NCI-H2107 treated with DMSO at 0.1 percent for 48 hours (cell line): ENCODE data around the gene WWC2.
"Not testable (repeated sequence)": the region's sequence is repeated elsewhere in the genome, so short reads cannot be mapped to it uniquely, and the experiment has no call there.

Experiments used
- DNase-seq: peaks from one replicate; lab custom pipeline; 2025; ENCODE audit not compliant: unreplicated experiment; lab: John Stamatoyannopoulos, UW

Gene WWC2

DNA sequence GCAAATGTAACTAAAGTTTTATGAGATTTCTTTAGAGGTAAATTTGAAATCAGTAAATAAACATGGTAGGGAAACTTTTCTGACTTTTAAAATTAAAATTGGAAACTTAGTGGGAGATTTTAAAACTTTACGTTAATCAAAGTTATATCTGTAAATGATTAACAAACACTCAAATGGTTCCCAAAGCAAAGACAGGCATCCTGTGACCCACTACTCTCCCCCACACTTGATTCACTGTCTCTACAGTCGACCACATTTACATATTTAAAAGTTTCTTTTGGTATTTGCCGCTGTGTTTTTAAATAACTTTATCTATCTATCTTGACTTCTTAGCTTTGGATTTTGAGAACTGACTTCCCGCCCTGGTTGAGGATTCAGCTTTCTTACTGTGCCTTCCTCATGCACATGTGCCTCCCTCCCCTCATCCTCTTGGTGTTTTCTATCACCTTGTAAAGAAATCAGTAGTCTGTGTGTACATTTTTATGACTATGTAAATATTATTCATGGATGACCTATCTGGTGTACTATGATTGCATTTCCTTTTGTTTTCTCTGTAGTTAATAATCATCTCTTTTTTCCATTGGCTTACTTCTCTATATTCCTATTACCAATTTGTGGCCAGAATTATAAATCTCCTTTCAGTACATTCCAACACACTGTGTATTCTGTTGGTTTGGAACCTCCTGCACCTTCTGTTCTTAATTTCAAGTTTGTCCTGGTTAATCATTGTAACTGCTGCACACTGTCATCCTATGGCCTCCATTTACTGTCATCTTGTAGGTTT lies 72.6 kb downstream of the WWC2 start:
- no peak for DNase-seq

DNA sequence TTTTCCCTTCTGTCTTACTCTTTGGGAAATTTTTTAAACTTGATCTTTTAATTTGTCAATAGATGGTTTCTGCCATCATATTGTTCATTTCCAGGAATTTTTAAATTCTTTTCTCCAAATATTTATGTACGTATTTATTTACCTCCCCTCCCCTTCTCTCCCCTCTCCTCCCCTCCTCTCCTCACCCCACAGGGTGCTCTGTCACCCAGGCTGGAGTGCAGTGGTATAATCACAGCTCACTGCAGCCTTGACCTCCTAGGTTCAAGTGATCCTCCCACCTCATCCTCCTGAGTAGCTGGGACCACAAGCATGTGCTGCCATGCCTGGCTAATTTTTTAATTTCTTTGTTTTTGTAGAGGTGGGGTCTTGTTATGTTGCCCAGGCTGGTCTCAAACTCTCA lies 73.8 kb downstream of the WWC2 start:
- DNase-seq: no peak

DNA sequence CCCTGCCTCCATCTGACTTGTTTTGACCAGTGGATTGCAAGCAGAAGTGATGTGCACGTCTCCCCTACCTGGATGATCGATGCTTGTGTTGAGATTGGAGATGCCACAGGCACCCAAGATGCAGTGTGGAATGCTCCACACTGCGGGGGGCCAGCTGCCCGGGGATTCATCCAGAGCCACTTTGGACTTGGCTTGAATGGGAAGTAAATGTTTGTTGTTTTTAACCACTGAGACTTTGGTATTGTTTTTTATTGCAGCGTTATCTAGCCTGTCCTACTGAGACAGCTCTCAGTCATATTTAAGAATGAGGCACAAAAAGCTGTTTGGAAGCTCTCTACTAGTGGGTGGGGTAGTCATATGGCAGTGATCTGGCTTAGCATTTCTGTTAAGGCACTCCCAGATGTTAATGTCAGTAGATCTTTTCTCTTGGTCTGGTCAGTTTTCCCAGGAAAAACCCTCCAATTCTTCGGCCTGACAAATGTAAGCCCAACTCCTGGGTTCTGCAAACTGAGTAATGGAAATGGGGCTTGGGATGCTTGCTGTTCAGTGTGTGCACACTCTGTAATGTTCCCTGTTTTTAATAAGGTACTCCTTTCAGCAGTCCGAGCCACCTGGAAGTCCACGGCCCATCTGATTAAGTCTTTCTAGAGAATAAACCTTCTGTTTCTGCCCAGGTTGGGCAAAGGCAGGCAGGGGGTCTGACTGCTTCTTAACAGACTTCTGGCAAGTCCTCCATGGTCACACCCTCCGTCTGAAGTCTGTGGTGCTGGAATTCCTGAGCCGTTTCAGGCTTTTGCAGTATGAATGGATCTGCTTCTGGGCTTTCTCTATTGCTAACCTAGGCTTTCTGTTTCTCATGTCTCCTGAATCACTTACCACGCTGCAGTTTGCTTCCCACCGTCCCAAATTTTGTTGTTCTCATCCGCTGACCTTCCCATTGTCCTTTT lies 74.8 kb downstream of the WWC2 start:
- DNase-seq: no peak

DNA sequence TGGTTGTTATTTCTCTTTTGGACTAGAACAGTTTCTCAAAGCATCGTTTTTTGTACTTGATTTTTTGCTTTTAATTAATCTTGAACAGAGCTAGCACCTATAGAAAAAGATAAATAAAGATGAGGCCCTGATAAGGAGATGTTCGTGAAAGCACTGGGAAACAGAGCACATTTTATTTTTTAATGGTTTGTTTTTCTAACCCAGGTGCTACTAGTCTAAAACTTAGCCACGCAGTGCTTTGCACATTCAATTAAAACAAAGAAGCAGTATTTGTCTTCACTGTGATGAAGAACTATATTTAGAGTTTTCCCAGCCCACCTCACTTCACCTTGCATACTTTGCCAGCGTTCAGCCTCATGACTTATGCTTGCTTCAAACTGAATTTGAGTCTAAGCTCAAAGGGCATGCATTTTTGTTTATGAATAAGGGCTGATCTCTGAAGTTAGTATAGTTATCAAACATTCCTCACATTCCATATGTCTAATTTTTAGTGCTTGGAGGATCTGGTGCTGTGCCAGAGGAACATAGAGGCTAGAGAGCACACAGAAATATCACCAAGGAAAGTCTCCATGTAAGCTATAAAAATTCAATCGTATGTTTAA lies 76.7 kb downstream of the WWC2 start:
- no peak for DNase-seq

DNA sequence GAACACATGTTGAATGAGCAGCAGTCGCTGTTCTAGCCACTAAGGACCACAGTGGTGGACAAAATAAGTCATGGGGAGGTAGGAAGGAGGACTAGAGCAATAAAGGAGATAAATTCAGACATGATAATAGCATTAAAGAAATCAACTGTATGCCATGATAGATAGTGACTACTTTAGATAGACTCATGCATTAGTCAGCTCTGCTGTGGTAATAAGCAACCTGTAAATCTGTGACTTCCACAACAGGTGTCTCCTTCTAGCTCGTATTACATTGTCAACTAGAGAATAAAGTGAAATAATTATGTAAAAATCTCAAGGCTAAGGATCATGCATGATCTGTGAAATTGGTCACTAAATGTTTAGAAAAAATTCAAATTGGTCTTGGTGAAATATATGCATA lies 77.9 kb downstream of the WWC2 start:
- DNase-seq: no peak

DNA sequence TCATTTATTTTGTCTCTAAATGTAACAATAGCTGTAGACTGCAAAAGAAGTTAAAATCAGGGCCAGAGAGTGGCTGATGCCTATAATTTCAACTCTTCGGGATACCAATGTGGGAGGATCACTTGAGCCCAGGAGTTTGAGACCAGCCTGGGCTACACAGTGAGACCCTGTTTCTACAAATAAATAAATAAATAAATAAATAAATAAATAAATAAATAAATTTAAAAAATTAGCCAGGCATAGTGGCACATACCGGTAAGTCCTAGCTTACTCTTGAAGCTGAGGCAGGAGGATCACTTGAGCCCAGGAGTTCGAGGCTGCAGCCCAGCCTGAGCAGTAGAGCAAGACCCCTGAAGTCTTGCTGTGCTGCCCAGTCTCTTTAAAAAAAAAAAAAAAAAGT lies 79.1 kb downstream of the WWC2 start:
- DNase-seq: no peak

DNA sequence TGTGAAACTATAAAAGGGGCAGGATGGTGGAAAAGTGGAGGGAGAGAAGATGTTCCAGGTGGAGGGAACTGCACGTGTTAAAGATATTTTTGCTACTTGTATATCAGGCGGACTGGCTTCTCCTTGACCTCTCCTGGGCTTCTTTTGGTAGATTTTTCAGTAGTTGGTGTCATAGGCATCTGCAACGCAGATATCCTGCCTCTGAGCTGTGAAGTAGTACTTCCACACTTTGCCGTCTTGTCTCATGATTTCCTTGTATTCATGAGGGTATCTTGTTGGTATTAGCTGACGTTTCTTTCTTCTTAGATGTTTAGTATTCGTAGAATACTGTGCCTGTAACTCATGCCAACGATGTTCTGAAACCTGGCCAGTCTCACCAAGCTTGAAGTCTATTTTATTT lies 81.0 kb downstream of the WWC2 start:
- DNase-seq: no peak

DNA sequence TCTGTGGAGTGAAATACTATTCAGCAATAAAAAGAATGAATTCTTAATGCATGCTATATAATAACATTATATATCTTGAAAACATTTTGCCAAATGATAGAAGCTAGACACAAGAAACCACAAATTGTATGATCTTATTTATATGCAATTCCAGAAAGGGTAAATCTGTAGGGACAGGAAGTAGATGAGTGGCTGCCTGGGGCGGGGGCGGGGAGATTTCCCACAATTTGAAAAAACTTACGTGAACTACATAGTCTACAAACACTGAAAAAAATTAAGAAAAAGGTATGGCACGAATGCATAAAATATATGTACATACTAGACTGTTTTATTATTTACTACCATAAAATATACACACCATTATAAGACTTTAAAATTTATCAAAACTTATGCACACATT lies 81.6 kb downstream of the WWC2 start:
- no peak for DNase-seq

DNA sequence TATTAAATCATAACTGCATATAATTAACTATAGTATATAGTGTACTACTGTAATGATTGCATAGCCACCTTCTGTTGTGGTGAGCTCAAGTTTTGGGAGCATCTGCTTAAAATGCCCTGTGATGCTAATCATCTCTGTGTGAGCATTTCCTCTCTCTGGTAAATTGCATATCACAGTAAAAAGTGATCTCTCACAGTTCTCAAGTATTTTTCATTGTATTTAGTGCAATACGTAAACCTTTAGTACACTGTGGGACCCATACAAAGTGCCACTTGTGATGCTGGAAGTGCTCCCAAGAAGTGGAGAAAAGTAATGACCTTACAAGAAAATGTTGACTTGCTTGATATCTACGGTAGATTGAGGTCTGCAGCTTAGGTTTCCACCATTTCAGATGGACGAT lies 82.0 kb downstream of the WWC2 start:
- no peak for DNase-seq

DNA sequence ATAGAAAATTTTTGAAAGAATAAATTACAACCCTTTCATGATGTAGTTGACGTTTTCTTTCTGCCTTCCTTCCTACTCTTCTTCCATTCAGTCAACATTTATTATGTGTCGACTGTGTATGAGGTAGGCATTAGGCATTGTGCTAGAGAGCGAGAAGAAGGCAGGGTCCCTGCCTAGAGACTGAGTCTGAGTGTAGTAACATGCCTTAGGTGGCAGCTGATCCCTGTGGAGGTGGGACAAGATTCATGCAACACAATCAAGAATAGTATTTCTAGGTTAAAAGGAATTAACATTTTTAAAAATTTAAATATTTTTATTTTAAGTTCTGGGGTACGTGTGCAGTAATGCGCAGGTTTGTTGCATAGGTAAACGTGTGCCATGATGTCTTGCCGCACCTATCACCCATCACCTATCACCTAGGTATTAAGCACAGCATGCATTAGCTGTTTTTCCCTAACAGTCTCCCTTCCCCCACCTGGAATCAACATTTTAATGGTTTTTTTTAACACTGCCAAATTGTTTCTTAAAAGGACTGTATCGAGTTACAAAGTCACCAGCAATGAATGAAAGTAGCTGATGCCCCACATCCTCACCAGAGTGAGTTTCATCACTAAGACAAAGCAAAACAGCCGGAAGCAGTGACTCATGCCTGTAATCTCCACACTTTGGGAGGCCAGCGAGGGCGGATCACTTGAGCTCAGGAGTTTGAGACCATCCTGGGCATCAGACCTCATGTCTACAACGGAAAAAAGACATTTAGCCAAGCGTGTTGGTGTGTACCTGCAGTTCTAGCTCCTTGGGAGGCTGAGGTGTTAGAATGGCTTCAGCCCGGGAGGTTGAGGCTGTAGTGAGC lies 84.0 kb downstream of the WWC2 start:
- peak; percentile 65 for DNase-seq

DNA sequence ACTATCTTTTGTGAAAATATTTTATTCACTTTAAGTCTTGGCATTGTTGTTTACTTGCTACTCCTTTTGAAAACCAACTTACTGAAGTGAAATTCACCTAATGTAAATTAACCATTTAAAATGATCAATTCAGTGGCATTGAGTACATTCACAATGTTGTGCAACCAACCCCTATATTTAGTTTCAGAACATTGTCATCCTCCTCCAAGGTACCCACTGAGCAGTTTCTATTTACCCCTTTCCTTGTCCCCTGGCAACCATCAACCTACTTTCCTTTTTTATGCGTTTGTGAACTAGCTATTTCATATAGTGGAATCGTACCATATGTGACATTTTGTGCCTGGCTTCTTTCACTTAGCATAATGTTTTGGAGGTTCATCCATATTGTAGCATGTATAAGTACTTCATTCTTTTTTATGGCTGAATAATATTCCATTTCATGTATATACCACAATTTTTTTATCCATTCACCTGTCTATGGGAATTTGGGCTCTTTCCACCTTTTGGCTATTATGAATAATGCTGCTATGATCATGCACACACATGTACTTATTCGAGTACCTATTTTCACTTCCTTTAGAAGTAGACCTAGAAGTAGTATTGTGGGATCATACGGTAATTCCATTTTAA lies 85.0 kb downstream of the WWC2 start:
- no peak for DNase-seq

DNA sequence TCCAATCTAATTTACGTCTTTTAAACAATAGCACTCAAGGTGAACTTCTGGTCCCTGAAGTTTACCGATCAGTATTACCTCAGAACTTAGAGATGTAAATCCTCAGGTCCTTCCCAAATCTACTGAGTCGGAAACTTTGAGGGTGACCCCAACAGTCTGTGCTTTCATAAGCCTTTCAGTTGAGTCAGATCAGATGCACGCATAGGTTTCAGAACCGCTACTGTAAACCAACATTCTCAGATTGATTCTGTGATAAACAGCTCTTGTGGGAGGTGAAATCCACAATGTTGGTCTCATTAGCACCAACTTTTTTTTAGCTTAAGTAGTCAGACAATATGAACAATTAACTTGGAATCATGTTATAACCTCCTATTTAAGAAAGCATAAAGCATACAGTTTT lies 86.0 kb downstream of the WWC2 start:
- DNase-seq: no peak

DNA sequence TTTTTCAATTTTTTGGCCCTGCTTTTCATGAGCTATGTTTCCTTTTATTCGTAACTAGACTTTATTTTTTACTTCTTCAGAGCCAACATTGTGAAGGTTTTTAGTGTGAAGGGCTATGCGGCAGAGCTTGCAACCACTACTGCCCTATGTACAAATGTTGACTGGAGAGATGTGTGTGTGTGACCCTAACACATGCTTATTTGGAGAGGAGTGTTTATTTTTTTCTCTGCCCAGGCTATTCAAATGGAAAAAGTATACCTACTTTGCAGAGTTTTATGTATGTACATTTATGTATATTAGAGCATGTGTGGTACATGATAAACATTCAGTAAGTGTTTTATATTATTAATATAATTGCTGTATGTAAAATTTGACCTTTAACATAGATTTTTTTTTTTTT lies 86.5 kb downstream of the WWC2 start:
- no peak for DNase-seq

DNA sequence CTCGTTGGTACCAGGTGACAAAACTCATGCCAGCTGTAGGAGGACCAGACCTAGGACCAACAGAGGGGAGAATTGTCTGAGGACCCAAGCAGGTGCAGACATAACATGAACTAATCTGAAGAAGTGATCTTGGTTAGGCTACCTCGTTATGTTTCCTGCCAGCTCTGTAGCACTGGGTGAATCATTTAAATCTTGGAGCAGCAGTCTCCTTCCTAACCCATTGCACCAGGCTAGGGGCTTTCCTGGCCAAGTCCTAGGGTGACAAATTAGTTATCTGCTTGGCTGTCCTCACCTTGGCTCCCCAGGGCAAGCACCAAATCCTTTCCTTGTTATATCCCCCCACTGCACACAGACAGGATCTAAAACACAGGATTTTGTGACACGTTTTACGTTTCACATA lies 87.8 kb downstream of the WWC2 start:
- no peak for DNase-seq

DNA sequence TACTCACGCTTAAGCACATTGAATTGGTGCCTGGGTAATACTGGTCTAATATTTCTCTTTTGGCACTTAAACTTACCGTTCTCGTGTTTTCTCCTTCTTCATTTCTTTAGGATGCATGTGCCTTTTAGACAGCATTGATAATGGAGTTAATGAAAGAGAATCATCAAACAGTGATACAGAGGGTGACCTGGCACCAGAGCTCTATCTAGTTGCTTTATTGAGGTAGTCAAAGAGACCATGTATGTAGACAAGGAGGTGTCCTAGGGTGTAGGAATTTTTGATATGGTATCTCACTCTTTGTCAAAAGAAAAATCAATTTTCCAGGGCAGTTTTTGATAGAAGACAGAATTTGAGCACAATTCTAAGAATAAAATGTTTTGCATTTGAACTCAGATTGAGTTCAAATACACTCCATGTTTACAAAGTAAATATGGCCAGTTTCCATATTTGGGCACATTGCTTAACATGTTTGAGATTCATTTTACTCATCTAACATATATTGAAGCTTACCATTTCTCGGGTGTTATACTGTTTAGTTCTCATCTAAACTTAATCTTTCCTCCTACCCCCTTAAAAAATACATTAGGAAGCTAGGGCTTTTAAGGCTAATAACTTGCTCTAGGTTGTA lies 92.0 kb downstream of the WWC2 start:
- no peak for DNase-seq

DNA sequence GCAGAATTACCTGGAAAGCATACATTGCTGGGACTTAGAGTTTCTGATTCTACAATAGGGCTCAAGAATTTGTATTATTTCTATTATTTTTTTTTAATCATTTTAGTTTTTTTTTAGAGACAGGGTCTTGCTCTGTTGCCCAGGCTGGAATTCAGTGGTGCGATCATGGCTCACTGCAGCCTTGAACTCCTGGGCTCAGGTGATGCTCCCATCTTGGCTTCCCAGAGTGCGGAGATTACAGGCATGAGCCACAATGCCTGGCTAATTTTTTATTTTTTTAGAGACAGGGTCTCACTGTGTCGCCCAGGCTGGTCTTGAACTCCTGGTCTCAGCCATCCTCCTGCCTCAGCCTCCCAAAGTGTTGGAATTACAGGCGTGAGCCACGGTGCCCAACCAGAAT lies 92.6 kb downstream of the WWC2 start:
- DNase-seq: no peak

DNA sequence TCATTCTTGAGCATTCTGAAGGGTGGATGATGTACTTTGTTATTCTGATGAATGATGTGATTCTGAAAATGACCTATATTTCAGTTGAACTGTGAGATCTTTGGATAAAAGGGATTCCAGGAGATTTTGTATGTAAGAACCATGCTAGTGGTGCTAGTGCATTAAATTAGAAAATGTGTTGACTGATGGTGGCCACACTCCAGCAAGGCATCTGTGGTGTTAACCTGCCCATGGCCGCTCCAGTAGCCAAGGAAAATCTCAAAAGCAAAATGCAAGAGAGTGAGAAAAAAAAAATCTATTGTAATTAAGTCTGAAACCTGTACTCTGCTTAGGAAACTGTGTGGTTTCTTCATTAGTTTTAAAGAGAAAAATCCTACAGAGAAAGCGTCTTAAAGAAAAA lies 93.5 kb downstream of the WWC2 start:
- DNase-seq: no peak

DNA sequence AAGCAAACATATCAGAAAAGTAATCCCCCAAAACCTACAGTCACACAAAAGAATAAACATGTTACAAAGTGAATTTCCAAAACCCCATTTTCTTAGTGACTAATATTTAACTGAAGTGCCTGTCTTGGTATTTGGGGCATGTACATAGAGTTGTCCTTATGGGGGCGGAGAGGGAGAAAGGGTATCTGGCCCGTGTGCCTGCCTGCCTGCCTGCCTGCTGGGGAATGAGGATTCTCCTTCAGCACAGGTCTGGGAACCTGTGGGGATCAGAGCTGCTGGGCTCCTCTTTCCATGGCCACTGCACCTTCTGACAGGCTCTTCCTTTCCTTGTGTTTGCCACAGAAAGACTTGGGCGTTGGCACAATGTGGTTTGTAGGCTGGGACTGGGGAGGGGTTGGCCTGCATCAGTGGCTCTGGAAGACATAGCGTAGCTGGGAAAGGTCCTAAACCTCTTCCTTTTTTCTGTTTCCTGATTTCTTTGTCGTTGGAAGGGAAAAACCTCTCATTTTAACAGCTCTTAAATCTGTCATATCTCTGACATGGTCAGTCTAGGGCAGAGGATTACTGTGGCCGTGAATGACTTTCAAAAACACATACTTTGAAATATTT lies 94.8 kb downstream of the WWC2 start:
- DNase-seq: not testable (repeated sequence)

DNA sequence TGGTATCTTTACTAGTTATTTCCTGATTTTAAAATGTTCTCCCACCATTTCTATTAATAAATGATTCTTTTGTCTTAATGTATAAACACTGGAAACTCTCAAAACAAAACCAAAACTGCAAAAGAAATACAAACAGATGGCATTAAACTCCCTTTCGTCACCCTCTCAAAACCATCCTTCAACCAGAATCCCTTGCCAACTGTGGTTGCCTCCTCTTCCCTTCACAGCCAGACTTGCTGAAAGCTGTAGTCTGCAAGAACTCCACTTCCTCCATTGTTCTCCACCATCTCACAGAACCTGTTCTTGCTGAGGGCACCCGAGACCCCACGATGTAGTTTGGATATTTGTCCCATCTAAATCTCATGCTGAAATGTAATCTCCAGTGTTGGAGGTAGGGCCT lies 96.5 kb downstream of the WWC2 start:
- DNase-seq: no peak

DNA sequence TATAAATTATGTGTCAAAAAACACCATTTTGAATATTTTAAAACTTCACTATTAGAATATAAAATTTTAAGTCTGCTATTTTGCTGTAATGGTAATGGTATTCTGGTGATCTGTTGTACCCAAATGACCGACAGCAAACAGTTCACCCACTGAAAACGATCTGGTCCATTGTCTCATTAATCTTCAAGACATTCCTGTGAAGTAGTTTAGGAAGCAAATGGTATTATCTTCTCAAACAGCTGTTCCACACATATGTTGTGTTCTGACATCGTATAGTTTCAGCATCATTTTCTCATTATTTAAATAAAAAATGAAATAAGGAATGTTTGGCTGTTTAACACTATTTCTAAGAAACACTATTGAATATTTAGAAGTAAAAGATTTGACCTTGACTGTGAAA lies 98.1 kb downstream of the WWC2 start:
- DNase-seq: no peak
